ENCODE measurements around the gene FRMD3. TPM values are rescaled to one million over a fixed set of nuclear protein-coding genes. Genes with fewer than 3 reads are reported as not detected.
A peak's percentile ranks its signal among the peaks of the same experiment; 100 is the strongest.

The FRMD3 gene
- total RNA-seq (2014; rRNA removed; shearing (Covaris generic)), result 0.03 and 0.13 TPM in 2 replicates

- peak; percentile 78 for DNase-seq (ENCODE audit: low spot score)
Measured at GRCh38 chr9:83538172-83538889, at the start of gene FRMD3. Gene FRMD3, minus strand, starts transcription at chr9:83538401. Its CDS starts 170 bp downstream, at chr9:83538231.

- DNase-seq (ENCODE audit: low spot score), result no peak
Measured at GRCh38 chr9:83584995-83585394, 46.8 kb upstream of the FRMD3 start.

- peak; percentile 66 for DNase-seq (ENCODE audit: low spot score)
Measured at GRCh38 chr9:83583151-83584014, 45.2 kb upstream of the FRMD3 start.

GRCh38 chr9:83582029-83582428 lies 43.8 kb upstream of the FRMD3 start:
- no peak for DNase-seq (ENCODE audit: low spot score)

GRCh38 chr9:83574482-83574881 lies 36.3 kb upstream of the FRMD3 start:
- no peak for DNase-seq (ENCODE audit: low spot score)

GRCh38 chr9:83572524-83572923 lies 34.3 kb upstream of the FRMD3 start:
- DNase-seq (ENCODE audit: low spot score), result no peak

- no peak for DNase-seq (ENCODE audit: low spot score)
Measured at GRCh38 chr9:83570359-83570758, 32.2 kb upstream of the FRMD3 start.

- no peak for DNase-seq (ENCODE audit: low spot score)
Measured at GRCh38 chr9:83569326-83569725, 31.1 kb upstream of the FRMD3 start.

- no peak for DNase-seq (ENCODE audit: low spot score)
Measured at GRCh38 chr9:83563360-83563759, 25.2 kb upstream of the FRMD3 start.

- no peak for DNase-seq (ENCODE audit: low spot score)
Measured at GRCh38 chr9:83560169-83560826, 22.1 kb upstream of the FRMD3 start.

GRCh38 chr9:83557771-83558170 lies 19.6 kb upstream of the FRMD3 start:
- DNase-seq (ENCODE audit: low spot score), result no peak

GRCh38 chr9:83557317-83557716 lies 19.1 kb upstream of the FRMD3 start:
- DNase-seq (ENCODE audit: low spot score), result no peak

GRCh38 chr9:83554278-83554677 lies 16.1 kb upstream of the FRMD3 start:
- DNase-seq (ENCODE audit: low spot score), result no peak

GRCh38 chr9:83544002-83544698 lies 5.9 kb upstream of the FRMD3 start:
- peak; percentile 65 for DNase-seq (ENCODE audit: low spot score)

- DNase-seq (ENCODE audit: low spot score), result no peak
Measured at GRCh38 chr9:83538890-83539238, 663 bp upstream of the FRMD3 start.

GRCh38 chr9:83537331-83538171 lies 650 bp downstream of the FRMD3 start:
- no peak for DNase-seq (ENCODE audit: low spot score)

- DNase-seq (ENCODE audit: low spot score), result no peak
Measured at GRCh38 chr9:83536332-83536731, 1.9 kb downstream of the FRMD3 start.

- no peak for DNase-seq (ENCODE audit: low spot score)
Measured at GRCh38 chr9:83535736-83536135, 2.5 kb downstream of the FRMD3 start.

GRCh38 chr9:83533296-83533695 lies 4.9 kb downstream of the FRMD3 start:
- no peak for DNase-seq (ENCODE audit: low spot score)

GRCh38 chr9:83526901-83527300 lies 11.3 kb downstream of the FRMD3 start:
- DNase-seq (ENCODE audit: low spot score), result no peak

GRCh38 chr9:83526211-83526610 lies 12.0 kb downstream of the FRMD3 start:
- no peak for DNase-seq (ENCODE audit: low spot score)
